Prostate gland (tissue), 2 donors: Measurements from ENCODE around the gene BRCC3.

ENCODE experiments used
- CTCF ChIP-seq, 4 experiments: fragments of 200-600 bp in 2 of 4; fragments of 450-650 bp in 2 of 4; sonication (generic) in 2 of 4; IDR thresholded peaks; 1 replicate in 3 of 4; 2 replicates in 1 of 4; pipeline ENCODE4 v1.5.1; 2016 to 2019; ENCODE audit warnings: antibody characterized with exemption in 4 of 4, mild to moderate bottlenecking in 2 of 4, moderate library complexity in 2 of 4
- POLR2AphosphoS5 ChIP-seq: sonication (generic); formaldehyde crosslinking; IDR thresholded peaks from one replicate; pipeline ENCODE4 v1.6.1; 2017; ENCODE audit warnings: antibody characterized with exemption

DNA sequence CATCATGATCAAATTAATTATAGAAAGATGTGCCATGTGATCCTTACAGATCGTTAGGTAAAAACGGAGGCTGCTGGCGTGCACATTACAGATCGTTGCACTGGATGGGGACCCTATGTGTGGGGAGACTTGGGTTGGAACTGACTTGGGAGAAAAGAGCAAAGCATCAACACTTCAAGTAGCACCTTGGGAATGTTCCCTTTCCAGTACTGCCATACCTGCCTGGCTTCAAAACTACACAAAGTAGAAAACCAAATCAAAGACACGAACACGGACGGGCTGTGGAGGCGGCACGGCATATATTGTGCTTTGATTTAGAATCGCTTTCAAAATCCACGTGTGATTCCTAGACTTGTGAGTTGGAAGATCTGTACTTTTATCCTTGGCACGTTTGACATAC lies 1.3 kb upstream of the BRCC3 start:
- TF ChIP-seq POLR2AphosphoS5 (no peak), CTCF (IDR thresholded peaks at IDR 0.05) (no peak)
